Ishikawa (cell line): Measurements from ENCODE around the gene CBLC.

Experiments
- CEBPB ChIP-seq: IDR thresholded peaks from 2 replicates; pipeline ENCODE4 v1.6.1; 2012
- CREB1 ChIP-seq: IDR thresholded peaks from 2 replicates; pipeline ENCODE4 v1.6.1; 2012; ENCODE audit warnings: low read depth
- EGR1 ChIP-seq: IDR thresholded peaks from 2 replicates; pipeline ENCODE4 v1.6.1; 2012
- EP300 ChIP-seq: IDR thresholded peaks from 2 replicates; pipeline ENCODE4 v1.6.1; 2012; ENCODE audit warnings: borderline replicate concordance
- FOXM1 ChIP-seq: IDR thresholded peaks from 2 replicates; pipeline ENCODE4 v1.6.1; 2012; ENCODE audit warnings: low read depth, borderline replicate concordance
- MAX ChIP-seq: IDR thresholded peaks from 2 replicates; pipeline ENCODE4 v1.6.1; 2012
- NFIC ChIP-seq: IDR thresholded peaks from 2 replicates; pipeline ENCODE4 v1.6.1; 2012
- RAD21 ChIP-seq: IDR thresholded peaks from 2 replicates; pipeline ENCODE4 v1.6.1; 2012; ENCODE audit warnings: low read depth
- REST ChIP-seq: IDR thresholded peaks from 2 replicates; pipeline ENCODE4 v1.6.1; 2012; ENCODE audit warnings: low read depth, mild to moderate bottlenecking
- TAF1 ChIP-seq: IDR thresholded peaks from 2 replicates; pipeline ENCODE4 v1.6.1; 2012; ENCODE audit warnings: low read depth, mild to moderate bottlenecking
- TCF12 ChIP-seq: IDR thresholded peaks from 2 replicates; pipeline ENCODE4 v1.6.1; 2012; ENCODE audit warnings: low read depth
- TEAD4 ChIP-seq: IDR thresholded peaks from 2 replicates; pipeline ENCODE4 v1.6.1; 2012
- USF1 ChIP-seq: IDR thresholded peaks from 2 replicates; pipeline ENCODE4 v1.6.1; 2012
- YY1 ChIP-seq: IDR thresholded peaks from 2 replicates; pipeline ENCODE4 v1.6.1; 2012; ENCODE audit warnings: low read depth
- ZBTB7A ChIP-seq: IDR thresholded peaks from 2 replicates; pipeline ENCODE4 v1.6.1; 2012; ENCODE audit warnings: low read depth

The CBLC gene

GRCh38 chr19:44785993-44786392, 8.3 kb downstream of the CBLC start:
- TF ChIP-seq EGR1 (no peak), EP300 (no peak), ZBTB7A (no peak), CEBPB (no peak), RAD21 (no peak), TEAD4 (no peak), YY1 (no peak)

GRCh38 chr19:44788971-44789370, 11.3 kb downstream of the CBLC start:
- TF ChIP-seq TEAD4 (no peak), RAD21 (no peak), TAF1 (no peak), CEBPB (no peak), ZBTB7A (no peak), USF1 (no peak), CREB1 (no peak)

GRCh38 chr19:44789943-44790483, 12.3 kb downstream of the CBLC start:
- TF ChIP-seq TCF12 (no peak), REST (no peak), YY1 (no peak), MAX (no peak), EGR1 (no peak), TEAD4 (no peak), USF1 (no peak), EP300 (no peak), NFIC (no peak), CREB1 (no peak), FOXM1 (no peak), TAF1 (no peak)

- no peak for TF ChIP-seq MAX
- no peak for TF ChIP-seq EP300
- TF ChIP-seq CEBPB, result no peak
- no peak for TF ChIP-seq RAD21
- TF ChIP-seq TAF1, result no peak
- TF ChIP-seq FOXM1, result no peak
- no peak for TF ChIP-seq EGR1
- TF ChIP-seq USF1, result no peak
- TF ChIP-seq YY1, result no peak
- no peak for TF ChIP-seq REST
- TF ChIP-seq NFIC, result no peak
- TF ChIP-seq ZBTB7A, result no peak
- no peak for TF ChIP-seq CREB1
- no peak for TF ChIP-seq TCF12
- no peak for TF ChIP-seq TEAD4
Measured at GRCh38 chr19:44792281-44792680, 14.6 kb downstream of the CBLC start.

GRCh38 chr19:44794610-44795009, 16.9 kb downstream of the CBLC start:
- TF ChIP-seq REST (no peak), CEBPB (no peak), MAX (no peak), YY1 (no peak), ZBTB7A (no peak), EGR1 (no peak), CREB1 (no peak), FOXM1 (no peak), RAD21 (no peak), TCF12 (no peak)
